IgD-negative memory B cell (primary cell): ENCODE results near the gene TCF7. TPM values are rescaled to one million over a fixed set of nuclear protein-coding genes. Genes with fewer than 3 reads are reported as not detected.

ENCODE experiments used
- H3K27ac Mint-ChIP-seq, 3 donors: one replicate each; pipeline ENCODE4 v1.8.0; 2020 to 2022; ENCODE audit warnings: mild to moderate bottlenecking in 3 of 3, mixed read lengths in 3 of 3, moderate library complexity in 1 of 3
- H3K27me3 Mint-ChIP-seq: one replicate; pipeline ENCODE4 v1.8.0; 2021; ENCODE audit warnings: mixed read lengths
- H3K36me3 Mint-ChIP-seq: one replicate; pipeline ENCODE4 v1.8.0; 2020; ENCODE audit warnings: mild to moderate bottlenecking, mixed read lengths
- H3K4me1 Mint-ChIP-seq, 3 donors: one replicate each; pipeline ENCODE4 v1.8.0; 2020 to 2022; ENCODE audit warnings: mixed read lengths in 3 of 3, mild to moderate bottlenecking in 1 of 3
- H3K4me3 Mint-ChIP-seq, 4 donors: one replicate each; pipeline ENCODE4 v1.8.0; 2020 to 2022; ENCODE audit warnings: mild to moderate bottlenecking in 4 of 4, mixed read lengths in 4 of 4, moderate library complexity in 3 of 4
- H3K9me3 Mint-ChIP-seq, 3 donors: one replicate each; pipeline ENCODE4 v1.8.0; 2020 to 2021; ENCODE audit warnings: mixed read lengths in 3 of 3, mild to moderate bottlenecking in 1 of 3
- polyA plus RNA-seq: library from polyadenylated mRNA; unstranded; fragments of 300-500 nt; fragmentation: Illumina TruSeq; gene quantifications from one replicate; pipeline ENCODE4 v1.2.3, GENCODE V29; 2021

Gene TCF7
- polyA plus RNA-seq, 1 donor from 2014 or later: 41.7 TPM

GRCh38 chr5:134128648-134128995 lies 14.1 kb downstream of the TCF7 start:
- H3K4me3 Mint-ChIP-seq: peak overlapping the region in 2 of 4 donors; percentile 30 to 55
- peaks cover 36 to 64% (median 40%) of the 10 kb centered on the region in 3 donors for H3K4me1 Mint-ChIP-seq
- peaks cover 10% of the 10 kb centered on the region for H3K36me3 Mint-ChIP-seq
- no peaks in the 10 kb centered on the region for H3K27me3 Mint-ChIP-seq
- H3K9me3 Mint-ChIP-seq: no peaks in the 10 kb centered on the region
- H3K27ac Mint-ChIP-seq: peak overlapping the region; percentile 80 to 98 (median 97)

GRCh38 chr5:134129411-134130238 lies 15.1 kb downstream of the TCF7 start:
- H3K9me3 Mint-ChIP-seq: no peaks in the 10 kb centered on the region
- peak overlapping the region in 2 of 4 donors; percentile 52 to 57 for H3K4me3 Mint-ChIP-seq
- H3K27me3 Mint-ChIP-seq: no peaks in the 10 kb centered on the region
- peak overlapping the region; percentile 80 to 98 (median 97) for H3K27ac Mint-ChIP-seq
- H3K36me3 Mint-ChIP-seq: peaks cover 10% of the 10 kb centered on the region
- peaks cover 35 to 63% (median 37%) of the 10 kb centered on the region in 3 donors for H3K4me1 Mint-ChIP-seq

DNA sequence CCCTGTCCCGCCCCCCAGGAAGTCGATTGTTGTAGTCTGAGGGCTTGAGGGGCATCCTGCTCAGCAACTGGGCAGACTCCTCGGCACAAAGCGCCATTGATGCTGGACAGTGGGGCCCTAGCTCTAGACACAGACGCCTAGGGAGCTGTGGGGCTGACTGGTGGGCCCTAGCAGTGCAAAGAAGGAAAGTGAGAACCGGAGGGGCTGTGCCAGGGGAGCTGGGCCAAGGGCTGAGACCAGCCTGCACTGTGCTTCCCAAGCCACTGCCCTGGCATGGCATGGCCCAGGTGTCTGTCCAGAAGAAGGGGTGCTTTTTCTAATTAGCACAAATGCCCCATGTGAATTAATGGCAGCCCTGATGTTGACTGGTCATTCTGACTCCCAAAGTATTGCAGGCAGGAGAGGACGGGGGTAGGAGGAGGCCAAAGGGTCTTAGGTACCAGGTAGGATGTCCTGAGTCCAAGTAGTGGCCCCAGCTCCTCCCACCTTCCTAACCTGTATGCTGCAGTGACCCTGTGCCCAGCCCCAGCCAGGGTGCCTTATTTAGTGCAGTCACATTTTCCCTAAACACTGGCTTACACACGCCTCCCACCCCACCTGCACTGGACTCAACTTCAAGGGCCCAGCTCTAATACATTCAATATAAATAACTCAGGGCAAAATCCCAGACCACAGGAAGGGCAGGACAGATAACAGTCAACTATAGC lies 15.9 kb downstream of the TCF7 start:
- Mint-ChIP-seq H3K4me3 (peak overlapping the region in 3 of 4 donors; percentile 31 to 85 (median 33)), H3K27ac (peak overlapping the region; percentile 95 to 99 (median 98)), H3K9me3 (no peaks in the 10 kb centered on the region), H3K27me3 (no peaks in the 10 kb centered on the region), H3K4me1 (peaks cover 34 to 62% (median 39%) of the 10 kb centered on the region in 3 donors), H3K36me3 (peaks cover 10% of the 10 kb centered on the region)

DNA sequence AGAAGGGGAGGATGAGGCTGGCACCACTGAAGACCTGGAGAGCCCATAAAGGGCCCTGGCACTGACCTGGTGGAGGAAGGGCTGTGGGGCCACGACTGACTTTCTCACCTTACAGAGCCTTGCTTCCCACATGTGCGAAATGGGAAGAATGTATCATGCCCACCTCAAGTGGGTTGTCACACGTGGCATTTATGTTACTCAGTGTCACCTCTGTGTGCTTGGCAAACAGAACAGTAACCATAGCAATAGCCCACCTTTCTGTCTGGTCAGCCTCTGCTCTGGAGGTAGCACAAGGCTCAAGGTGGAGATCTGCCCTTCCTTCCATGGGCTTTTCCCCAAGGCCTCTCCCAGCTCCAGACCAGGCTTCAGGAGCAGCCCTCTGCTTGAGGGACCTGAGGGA lies 16.7 kb downstream of the TCF7 start:
- Mint-ChIP-seq H3K4me1 (peaks cover 37 to 61% (median 44%) of the 10 kb centered on the region in 3 donors), H3K27me3 (no peaks in the 10 kb centered on the region), H3K9me3 (no peaks in the 10 kb centered on the region), H3K36me3 (peaks cover 5% of the 10 kb centered on the region), H3K4me3 (peak overlapping the region; percentile 31 to 82 (median 48)), H3K27ac (peak overlapping the region; percentile 95 to 99 (median 98))

DNA sequence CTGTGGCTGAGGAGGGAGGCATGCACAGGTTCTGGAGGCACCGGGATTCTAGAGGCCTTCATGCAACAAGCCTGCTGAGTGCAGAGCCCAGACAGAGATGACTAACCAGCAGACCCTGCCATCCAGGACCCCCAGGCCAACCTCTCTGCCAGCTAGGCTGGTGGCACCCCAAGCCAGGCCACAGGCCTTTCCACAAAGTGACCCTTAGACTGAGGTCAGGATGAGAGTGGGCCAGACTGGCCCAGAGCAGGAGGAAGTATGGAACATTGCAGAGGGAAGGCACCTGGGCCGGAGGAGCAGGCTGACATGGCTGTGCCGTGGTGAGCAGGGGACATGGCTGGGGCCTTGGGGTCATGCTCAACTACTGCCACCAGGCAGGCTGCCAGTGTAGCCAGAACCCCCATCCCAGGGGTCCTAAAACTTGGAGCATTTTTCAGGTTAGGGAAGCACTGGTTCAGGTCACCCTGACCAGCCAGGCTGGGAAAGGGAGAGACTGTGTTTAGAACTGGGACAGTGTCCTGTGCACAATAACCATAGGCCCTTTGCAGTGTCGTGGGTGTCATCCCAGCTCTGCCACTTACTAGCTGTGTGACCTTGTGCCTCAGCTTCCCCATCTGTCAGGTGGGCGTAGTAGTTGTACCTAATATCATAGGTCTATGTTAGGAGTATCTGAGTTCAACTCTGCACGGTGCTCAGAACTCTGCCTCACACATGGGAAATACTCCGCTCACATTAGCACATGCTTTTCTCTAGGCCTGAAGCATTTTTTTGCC lies 17.3 kb downstream of the TCF7 start:
- Mint-ChIP-seq H3K27me3 (no peaks in the 10 kb centered on the region), H3K36me3 (peaks cover 5% of the 10 kb centered on the region), H3K9me3 (no peaks in the 10 kb centered on the region), H3K27ac (peak overlapping the region; percentile 95 to 99 (median 98)), H3K4me1 (peaks cover 33 to 64% (median 42%) of the 10 kb centered on the region in 3 donors), H3K4me3 (peak overlapping the region; percentile 72 to 91 (median 88))

- H3K4me1 Mint-ChIP-seq: peaks cover 36 to 64% (median 37%) of the 10 kb centered on the region in 3 donors
- H3K36me3 Mint-ChIP-seq: peaks cover 5% of the 10 kb centered on the region
- peak overlapping the region; percentile 95 to 99 (median 98) for H3K27ac Mint-ChIP-seq
- peak overlapping the region; percentile 72 to 91 (median 88) for H3K4me3 Mint-ChIP-seq
- H3K27me3 Mint-ChIP-seq: no peaks in the 10 kb centered on the region
- no peaks in the 10 kb centered on the region for H3K9me3 Mint-ChIP-seq
Observed at GRCh38 chr5:134132372-134133187, 18.1 kb downstream of the TCF7 start.

DNA sequence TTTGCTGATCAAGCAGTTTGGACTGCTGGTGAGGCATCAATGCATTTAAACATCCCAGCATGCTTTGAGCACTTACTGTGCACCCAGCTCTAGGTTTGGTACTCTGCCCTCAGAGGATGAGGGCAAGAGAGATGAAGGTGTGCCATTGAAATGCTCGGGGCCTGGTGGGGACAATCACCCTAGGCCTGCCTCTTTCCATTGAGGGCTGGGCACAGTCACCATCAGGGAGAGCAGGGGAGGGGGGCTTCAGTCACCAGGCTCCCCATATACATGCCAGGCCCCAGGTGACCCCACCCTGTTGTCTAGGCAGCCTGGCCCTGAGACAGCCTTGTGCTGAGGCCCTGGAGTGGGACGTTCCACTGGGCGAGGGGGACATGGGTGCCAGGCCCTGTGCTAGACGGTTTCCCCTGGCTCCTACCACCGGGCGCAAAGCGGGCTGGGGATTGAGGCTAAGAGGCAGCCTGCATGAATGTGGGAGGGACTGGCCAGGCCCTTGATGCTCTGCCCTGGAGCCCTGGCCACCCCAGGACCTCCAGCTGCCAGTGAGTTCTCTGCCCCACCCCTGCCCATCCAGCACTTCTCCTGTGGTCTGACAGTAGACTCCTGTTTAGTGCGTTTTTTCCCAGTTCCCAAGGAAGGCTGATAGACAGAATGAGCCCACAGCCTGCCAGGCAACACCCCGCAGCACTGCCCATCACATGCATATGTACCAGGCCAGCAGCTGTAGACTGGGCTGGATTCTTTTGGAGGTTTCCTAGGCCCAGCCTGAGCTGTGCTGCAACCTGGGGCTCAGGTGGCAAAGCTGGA lies 18.9 kb downstream of the TCF7 start:
- H3K36me3 Mint-ChIP-seq: peaks cover 5% of the 10 kb centered on the region
- H3K27me3 Mint-ChIP-seq: no peaks in the 10 kb centered on the region
- peak overlapping the region; percentile 95 to 99 (median 98) for H3K27ac Mint-ChIP-seq
- no peaks in the 10 kb centered on the region for H3K9me3 Mint-ChIP-seq
- peak overlapping the region in 3 of 4 donors; percentile 85 to 91 (median 90) for H3K4me3 Mint-ChIP-seq
- peaks cover 31 to 64% (median 35%) of the 10 kb centered on the region in 3 donors for H3K4me1 Mint-ChIP-seq

GRCh38 chr5:134133995-134134541 lies 19.6 kb downstream of the TCF7 start:
- Mint-ChIP-seq H3K4me3 (peak overlapping the region in 2 of 4 donors; percentile 25 to 63), H3K9me3 (no peaks in the 10 kb centered on the region), H3K27me3 (no peaks in the 10 kb centered on the region), H3K4me1 (peaks cover 32 to 65% (median 35%) of the 10 kb centered on the region in 3 donors), H3K27ac (peak overlapping the region; percentile 95 to 99 (median 98)), H3K36me3 (peaks cover 5% of the 10 kb centered on the region)

DNA sequence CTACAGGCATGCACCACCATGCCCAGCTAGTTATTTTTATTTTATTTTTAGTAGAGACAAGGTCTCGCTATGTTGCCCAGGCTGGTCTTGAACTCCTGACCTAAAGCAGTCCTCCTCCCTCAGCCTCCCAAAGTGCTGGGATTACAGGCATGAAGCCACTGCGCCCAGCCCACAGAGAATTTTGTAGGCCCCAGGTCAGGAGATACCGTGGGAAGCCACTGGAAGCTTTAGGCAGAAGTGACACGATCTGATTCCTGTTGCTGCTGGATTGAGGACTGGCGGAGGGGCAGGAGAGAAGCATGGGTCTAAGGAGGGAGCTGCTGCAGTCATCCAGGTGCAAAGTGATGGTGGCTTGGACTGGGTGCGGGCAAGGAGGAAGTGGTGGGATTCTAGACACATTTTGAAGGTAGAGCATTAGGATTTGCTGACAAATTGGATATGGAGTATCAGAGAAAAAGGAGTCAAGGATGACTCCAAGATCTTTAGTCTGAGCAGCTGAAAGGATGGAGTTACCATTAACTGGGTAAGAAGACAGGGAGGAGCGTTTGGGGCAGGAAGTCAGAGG lies 20.7 kb downstream of the TCF7 start:
- Mint-ChIP-seq H3K27ac (peak overlapping the region; percentile 14 to 79 (median 62)), H3K4me3 (peak overlapping the region; percentile 6 to 43 (median 35)), H3K36me3 (peaks cover 5% of the 10 kb centered on the region), H3K27me3 (no peaks in the 10 kb centered on the region), H3K4me1 (peaks cover 35 to 66% (median 35%) of the 10 kb centered on the region in 3 donors), H3K9me3 (no peaks in the 10 kb centered on the region)

GRCh38 chr5:134136221-134136631 lies 21.7 kb downstream of the TCF7 start:
- no peaks in the 10 kb centered on the region for H3K27me3 Mint-ChIP-seq
- H3K36me3 Mint-ChIP-seq: peaks cover 5% of the 10 kb centered on the region
- peaks cover 29 to 64% (median 38%) of the 10 kb centered on the region in 3 donors for H3K4me1 Mint-ChIP-seq
- H3K9me3 Mint-ChIP-seq: no peaks in the 10 kb centered on the region
- H3K4me3 Mint-ChIP-seq: no peak overlapping the region
- peak overlapping the region; percentile 14 to 79 (median 62) for H3K27ac Mint-ChIP-seq

GRCh38 chr5:134136771-134137170 lies 22.3 kb downstream of the TCF7 start:
- Mint-ChIP-seq H3K9me3 (no peaks in the 10 kb centered on the region), H3K4me1 (peaks cover 25 to 59% (median 33%) of the 10 kb centered on the region in 3 donors), H3K36me3 (peaks cover 5% of the 10 kb centered on the region), H3K27ac (peak overlapping the region; percentile 14 to 88 (median 62)), H3K27me3 (no peaks in the 10 kb centered on the region), H3K4me3 (peak overlapping the region in 2 of 4 donors; percentile 54 to 71)

DNA sequence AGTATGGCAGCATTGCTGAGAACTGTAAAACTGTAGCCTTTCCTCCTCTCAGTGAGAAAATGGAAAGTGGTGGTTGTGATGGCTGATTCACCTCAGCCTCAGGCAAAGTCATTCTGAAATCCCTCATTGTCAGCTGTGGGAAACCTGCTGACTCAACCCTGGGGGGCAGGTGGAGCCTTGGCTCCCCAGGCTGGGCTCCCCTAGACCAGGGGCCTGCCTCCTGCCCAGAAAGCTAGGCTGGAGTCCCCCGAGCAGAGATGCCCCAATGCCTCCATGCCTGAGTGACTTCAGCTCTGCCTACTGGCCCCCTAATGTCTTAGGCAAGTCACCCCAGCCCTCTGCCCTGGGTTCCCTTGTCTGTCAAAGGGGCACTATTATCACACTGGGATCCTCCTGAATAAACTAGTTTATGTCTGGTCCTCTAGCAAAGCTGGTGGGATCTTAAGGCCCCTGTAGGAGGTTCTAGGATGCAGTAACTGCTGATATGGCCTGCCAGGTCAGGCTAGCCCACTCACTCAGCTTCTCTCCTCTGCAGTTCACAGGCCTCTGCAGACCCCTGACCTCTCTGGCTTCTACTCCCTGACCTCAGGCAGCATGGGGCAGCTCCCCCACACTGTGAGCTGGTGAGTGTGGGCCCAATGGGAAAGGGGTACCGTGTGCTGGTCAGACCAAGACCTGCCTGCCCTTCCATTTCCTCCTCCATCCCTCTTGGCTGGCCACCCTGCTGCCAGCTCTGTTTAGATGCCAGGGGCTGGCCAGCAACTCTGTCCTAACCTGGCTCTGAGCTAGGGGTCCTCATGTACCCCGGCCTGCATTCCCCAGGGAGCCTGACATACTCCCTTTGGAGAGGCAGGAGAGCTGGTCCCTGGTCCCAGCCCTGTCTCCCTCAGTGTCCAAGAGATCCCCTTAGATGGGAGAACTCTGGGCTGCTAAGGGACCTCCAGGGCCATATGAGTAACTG lies 24.2 kb downstream of the TCF7 start:
- H3K27ac Mint-ChIP-seq: peak overlapping the region; percentile 14 to 88 (median 62)
- no peaks in the 10 kb centered on the region for H3K27me3 Mint-ChIP-seq
- H3K36me3 Mint-ChIP-seq: no peaks in the 10 kb centered on the region
- peaks cover 13 to 43% (median 24%) of the 10 kb centered on the region in 3 donors for H3K4me1 Mint-ChIP-seq
- no peaks in the 10 kb centered on the region for H3K9me3 Mint-ChIP-seq
- H3K4me3 Mint-ChIP-seq: peak overlapping the region in 3 of 4 donors; percentile 28 to 41 (median 41)
